Measurements from ENCODE around the gene SAMD11.

SAMD11 gene

DNA sequence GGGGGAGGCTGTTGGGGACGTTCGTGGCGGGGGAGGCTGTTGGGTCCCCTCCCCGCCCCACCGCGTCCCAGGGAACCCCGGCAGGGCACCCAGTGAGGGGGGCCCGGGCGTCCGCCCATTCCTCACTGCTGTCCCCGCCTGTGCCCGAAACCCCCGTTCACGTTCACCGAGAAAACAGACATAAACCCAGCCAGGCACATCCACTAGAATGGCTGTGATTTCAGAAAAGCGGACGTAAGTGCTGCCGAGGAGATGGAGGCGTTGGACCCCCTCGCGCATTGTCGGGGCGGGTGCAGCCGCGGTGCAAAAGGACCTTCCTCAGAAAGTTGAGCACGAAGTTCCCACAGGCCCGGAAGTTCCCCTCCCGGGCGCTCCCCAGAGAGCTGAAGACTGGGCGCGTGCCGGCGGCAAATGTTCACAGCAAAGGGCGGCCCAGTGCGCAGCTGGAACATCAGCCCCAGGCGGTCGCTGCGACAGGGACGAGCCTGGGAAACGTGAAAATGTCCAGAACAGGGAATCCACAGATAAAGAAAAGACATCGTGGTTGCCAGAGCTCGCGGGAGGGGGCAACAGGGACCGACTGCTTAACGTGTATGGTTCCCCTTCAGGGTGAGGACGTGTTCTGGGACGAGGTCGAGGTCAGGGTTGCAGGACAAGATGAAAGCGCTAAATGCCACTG is 18.5 kb upstream of the SAMD11 start:
- no peak for DNase-seq (ENCODE audit: low read depth)

DNA sequence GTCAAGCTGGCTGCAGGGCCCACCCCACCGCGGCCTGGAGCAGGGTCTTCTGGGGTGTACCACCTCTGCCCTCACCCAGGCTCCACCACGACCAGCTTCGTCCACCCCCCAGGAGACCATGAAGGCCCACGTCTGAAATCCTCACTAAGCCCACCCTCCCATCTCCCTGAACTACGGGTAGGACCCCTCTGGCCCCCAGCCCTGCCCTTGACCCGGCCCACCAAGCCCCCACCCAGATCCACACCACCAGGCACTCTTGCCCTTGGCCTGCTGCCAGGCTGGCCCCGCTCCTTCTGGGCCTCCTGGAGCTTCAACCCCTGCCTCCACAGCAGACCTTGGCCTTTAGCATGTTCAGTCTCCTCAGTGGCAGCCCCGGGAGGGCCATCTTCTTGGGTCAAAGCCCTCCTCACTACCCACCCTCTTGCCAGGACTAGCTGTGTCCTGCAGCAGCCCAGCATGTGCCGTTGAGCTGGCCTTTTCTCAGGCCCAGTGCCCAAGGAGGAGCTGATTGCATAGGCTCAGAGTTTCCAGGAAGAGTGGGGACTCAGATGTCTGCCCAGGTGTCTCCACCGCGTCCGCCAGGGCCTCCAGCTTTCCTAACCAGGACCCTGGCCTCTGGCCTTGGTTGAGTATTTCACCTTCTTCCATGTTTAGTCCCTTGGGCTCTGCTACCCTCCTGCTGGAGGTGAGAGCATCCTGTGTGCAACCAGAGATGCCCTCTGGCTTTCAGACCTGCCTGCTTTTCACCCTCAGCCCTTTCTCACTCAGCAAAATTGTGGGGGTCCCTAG is 17.7 kb upstream of the SAMD11 start:
- DNase-seq (ENCODE audit: low read depth), result no peak

DNA sequence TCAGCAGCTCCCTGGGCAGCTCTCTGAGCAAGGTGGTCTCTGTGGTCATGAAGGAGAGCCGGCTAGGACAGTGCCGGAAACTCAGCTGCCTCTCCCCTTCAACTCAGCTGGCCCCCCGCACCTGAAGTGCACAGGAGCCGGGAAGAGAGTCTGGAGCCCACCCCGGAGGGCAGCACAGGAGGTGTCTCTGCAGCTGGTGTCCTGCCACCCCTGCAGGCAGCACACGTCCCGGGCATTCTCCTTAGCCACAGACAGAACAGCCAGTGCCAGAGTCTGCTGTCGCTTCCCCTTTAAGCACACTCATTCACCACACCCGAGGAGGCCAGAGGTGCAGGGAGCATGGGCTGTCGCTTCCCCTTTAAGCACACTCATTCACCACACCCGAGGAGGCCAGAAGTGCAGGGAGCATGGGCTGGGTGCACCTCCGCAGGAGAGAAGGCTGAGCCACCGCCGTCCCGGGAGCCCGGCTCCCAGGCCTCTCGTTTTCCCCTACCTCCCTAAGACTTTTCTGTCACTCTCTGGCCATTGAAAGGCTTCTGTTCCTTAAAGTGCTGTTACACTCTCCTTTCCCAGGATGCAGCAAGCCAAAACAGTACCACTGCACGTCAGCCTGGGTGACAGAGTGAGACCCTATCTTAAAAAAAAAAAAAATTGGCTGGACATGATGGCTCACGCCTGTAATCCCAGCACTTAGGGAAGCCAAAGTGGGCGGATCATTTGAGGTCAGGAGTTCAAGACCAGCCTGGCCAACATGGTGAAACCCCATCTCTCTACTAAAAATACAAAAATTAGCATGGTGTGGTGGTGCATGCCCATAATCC is 16.9 kb upstream of the SAMD11 start:
- no peak for DNase-seq (ENCODE audit: low read depth)

DNA sequence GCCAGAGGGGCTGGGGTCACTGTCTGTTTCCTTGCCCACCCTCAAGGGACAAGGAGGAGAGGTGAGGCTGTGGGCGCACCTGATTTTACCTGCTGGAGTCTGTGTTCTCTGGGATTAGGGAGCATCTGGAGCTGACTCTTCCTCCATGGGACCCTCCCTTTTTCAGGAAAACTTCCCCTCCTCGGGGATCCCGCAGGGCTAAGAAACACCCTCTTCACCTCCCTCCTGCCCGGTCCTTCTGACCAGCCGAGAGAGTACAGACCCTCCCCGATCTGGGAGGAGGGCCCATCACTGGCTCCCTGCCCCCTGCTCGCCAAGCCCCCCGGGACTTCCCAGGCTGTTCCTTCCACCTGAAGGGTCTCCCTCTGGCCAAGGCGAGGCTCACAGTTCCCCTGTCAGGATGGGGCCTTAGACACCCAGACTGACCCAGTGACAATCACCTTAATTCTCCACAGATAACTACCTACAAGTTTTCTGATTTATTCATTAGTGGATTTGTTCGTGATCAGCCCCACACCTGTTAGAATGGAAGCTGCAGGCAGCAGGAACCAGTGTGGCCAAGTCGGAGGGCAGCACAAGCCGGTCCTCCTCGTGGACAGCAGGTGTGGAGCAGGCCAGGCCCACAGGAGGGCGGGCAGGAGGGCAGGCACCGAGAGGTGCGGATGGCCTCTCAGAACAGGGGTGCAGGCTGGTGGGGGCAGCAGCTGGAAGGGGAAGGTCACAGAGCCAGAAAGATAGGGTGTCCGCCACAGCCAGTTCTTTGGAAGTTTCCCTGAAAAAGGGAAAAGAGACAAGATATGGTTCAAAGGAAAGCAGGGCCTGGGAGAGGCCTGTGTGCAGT is 15.9 kb upstream of the SAMD11 start:
- DNase-seq (ENCODE audit: low read depth), result no peak

DNA sequence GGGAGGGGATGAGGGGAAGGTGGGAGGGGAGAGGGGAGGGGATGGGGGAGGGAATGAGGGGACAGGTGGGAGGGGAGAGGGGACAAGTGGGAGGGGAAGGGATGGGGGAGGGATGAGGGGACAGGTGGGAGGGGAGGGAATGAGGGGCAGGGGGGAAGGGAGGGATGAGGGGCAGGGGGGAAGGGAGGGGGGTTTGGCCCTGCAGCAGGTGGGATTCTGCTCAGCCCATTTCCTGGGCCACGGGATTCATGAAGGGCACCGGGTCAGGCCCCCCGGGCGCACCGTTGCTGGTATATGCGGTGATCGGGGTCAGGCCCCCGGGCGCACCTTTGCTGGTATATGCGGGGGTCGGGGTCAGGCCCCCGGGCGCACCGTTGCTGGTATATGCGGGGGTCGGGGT is 15.1 kb upstream of the SAMD11 start:
- DNase-seq (ENCODE audit: low read depth), result no peak

GRCh38 chr1:909861-910310 is 13.8 kb upstream of the SAMD11 start:
- no peak for DNase-seq (ENCODE audit: low read depth)

GRCh38 chr1:910311-910880 is 13.3 kb upstream of the SAMD11 start:
- no peak for DNase-seq (ENCODE audit: low read depth)

- no peak for DNase-seq (ENCODE audit: low read depth)
Observed at GRCh38 chr1:910881-911721, 12.6 kb upstream of the SAMD11 start.

- DNase-seq (ENCODE audit: low read depth), result no peak
Observed at GRCh38 chr1:911875-912739, 11.6 kb upstream of the SAMD11 start.

DNA sequence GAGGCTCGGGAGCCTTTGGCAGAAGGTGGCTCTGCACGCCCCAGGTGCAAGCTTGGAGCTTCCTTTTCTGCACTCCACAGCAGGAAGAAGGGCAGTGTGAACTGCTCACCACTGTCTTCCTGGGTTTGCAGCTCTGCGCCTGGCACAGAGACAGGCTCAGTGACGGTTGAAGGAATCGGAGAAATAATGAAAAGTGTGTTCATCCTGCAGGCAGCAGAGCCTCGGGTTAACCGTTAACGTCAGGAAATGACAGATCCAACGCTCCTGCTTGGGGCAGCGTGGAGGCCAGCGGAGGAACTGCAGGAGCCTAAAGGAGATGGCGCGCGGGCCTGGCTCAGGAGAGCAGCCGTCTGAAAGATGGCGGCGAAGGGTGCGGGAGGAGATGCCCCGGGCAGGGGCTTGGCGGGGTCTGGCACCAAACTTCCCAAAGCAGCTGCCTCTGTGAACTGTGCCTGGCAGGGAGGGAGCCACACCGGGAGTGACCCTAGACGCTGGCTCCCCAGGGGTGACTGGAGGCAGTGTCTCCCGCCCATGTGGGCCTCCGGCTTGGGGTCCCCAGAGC is 10.9 kb upstream of the SAMD11 start:
- no peak for DNase-seq (ENCODE audit: low read depth)

GRCh38 chr1:913491-914130 is 10.1 kb upstream of the SAMD11 start:
- DNase-seq (ENCODE audit: low read depth), result no peak

- DNase-seq (ENCODE audit: low read depth), result no peak
Observed at GRCh38 chr1:914131-914890, 9.4 kb upstream of the SAMD11 start.

DNA sequence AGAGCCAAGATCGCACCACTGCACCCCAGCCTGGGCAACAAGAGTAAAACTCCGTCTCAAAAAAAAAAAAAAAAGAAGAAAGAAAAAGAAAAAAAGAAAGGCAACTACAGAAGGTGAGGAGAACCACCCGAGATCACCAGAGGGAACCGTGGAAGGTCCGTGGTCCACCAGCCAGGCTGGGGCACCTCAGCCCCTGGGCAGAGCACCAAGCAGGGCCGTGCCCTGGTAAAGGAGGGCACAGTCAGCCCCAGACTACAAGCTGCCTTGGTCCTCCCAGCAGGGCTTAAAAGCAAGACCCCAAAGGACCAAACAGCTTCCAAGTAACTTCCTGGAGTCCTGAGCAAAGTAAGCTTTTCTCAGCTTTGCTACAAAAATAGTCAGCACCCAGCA is 8.8 kb upstream of the SAMD11 start:
- DNase-seq (ENCODE audit: low read depth), result no peak

DNA sequence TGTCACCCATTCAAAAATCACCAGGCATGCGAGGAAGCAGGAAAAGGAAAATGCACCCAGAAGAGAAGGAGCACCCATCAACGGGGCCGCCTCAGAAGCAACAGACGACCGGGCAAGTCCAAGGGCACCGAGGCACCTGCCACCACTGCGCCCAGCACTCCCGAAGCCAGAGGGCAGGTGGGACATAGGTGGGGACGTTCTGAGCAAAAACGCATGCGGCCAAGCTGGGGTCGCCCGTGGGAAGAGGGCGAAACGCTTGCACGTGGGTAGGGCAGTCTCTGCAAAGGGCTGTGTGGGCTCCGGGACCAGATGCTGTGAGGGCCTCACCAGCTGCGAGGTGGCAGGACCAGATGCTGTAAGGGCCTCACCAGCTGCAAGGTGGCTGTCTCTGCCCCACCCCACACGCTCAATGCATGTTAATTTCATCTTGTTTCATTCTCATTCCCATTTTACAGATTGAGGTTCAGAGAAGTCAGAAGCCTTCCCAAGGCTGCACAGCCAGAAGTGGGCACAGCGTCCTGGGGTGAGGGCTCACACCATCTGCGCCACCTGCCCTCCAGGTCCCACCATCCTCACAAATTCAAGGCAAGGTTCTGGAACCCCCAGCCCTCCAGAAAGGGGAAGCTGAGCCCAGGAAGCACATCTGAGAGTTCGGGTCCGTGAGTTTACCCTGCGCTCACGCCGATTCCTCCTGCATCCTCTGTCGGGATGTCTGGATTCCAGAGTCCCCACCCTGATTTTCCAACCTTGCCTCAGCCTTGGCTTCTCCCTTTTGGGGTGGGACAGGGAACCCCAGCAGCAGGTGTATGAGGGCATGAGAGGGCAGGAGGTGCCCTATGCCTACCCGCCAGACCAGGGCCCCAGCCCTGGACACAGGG is 8.2 kb upstream of the SAMD11 start:
- no peak for DNase-seq (ENCODE audit: low read depth)

- no peak for DNase-seq (ENCODE audit: low read depth)
Observed at GRCh38 chr1:916173-917075, 7.3 kb upstream of the SAMD11 start.

DNA sequence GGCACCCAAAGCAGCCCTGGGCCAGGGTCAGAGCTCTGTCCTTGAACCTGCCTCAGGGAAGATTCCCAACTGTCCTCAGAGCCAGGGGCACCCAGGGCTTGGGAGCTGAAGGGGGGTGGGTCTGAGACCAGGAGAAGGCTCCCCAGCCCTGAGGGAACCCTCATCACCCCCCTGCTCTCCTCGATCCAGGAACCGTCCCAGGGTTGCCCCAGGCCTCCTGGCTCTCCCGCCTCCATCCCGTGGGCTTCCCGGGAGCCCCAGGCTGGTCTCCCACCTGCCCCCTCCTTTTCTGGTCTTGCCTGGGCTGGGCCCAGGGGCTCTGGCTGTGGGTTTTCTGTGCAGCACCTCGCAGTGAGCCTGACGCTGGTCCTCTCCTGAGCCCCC is 6.7 kb upstream of the SAMD11 start:
- no peak for DNase-seq (ENCODE audit: low read depth)
